HepG2 (cell line): Measurements from ENCODE around the gene EEFSEC. TPM values are rescaled to one million over a fixed set of nuclear protein-coding genes. Genes with fewer than 3 reads are reported as not detected.
A peak's percentile ranks its signal among the peaks of the same experiment; 100 is the strongest.

Source experiments
- ATAC-seq: fragments of 200-7000 bp; cut with Tn5 transposase; 3 replicates; pipeline ENCODE4 v1.9.1; 2020; ENCODE audit warnings: mild to moderate bottlenecking, moderate library complexity
- BruUV-seq: library from RNA; stranded (reverse); fragments of 400-500 nt; replicated peaks from 2 replicates; lab custom pipeline; 2021; lab: Mats Ljungman, UMichigan
- CTCF ChIA-PET: fragments of 300-600 bp; formaldehyde crosslinking; extraction: SDS; loops from one replicate; lab custom pipeline; 2021; ENCODE audit warnings: low total read pairs, inconsistent platforms, low intra/inter-chr PET ratio; lab: Yijun Ruan, JAX
- POLR2A ChIA-PET: fragments of 350-600 bp; sonication (Branson Sonifier 250); formaldehyde crosslinking; loops from one replicate; lab custom pipeline; 2020; ENCODE audit warnings: antibody characterized with exemption, inconsistent platforms; lab: Yijun Ruan, JAX
- DNase-seq: peaks from one replicate; pipeline ENCODE4 v3.0.0-alpha.2; 2015; ENCODE audit warnings: low spot score
- FAIRE-seq: peaks from 3 replicates; lab custom pipeline; 2011; peaks lifted over from hg19 to GRCh38; lab: Jason Lieb, UNC
- H2AFZ ChIP-seq: one replicate; pipeline ENCODE4 v1.6.1; 2011; ENCODE audit warnings: low read length, inconsistent platforms
- H3K27ac ChIP-seq: fragments of 300-600 bp; 3 replicates; pipeline ENCODE4 v1.8.0; 2011; ENCODE audit warnings: mixed run types, mild to moderate bottlenecking, mixed read lengths, low read length, inconsistent platforms; ENCODE audit not compliant: insufficient read depth; ENCODE audit errors: extremely low read length
- H3K27me3 ChIP-seq, 2 experiments: fragments of 200-600 bp in 1 of 2; 2 replicates in 1 of 2; 3 replicates in 1 of 2; pipeline versions ENCODE4 v1.6.0 to v1.8.0; 2011; ENCODE audit warnings: low read length in 2 of 2, mild to moderate bottlenecking in 2 of 2, moderate library complexity in 2 of 2, inconsistent platforms in 1 of 2; ENCODE audit not compliant: insufficient read depth in 2 of 2, control insufficient read depth in 1 of 2
- H3K36me3 ChIP-seq, 2 experiments: fragments of 200-600 bp in 1 of 2; replicated peaks in 1 of 2; 2 replicates in 1 of 2; 3 replicates in 1 of 2; pipeline versions ENCODE4 v1.5.1 to v1.8.0; 2011; ENCODE audit warnings: low read length in 2 of 2, inconsistent platforms in 1 of 2; ENCODE audit not compliant: insufficient read depth in 2 of 2, control insufficient read depth in 1 of 2
- H3K4me1 ChIP-seq: 2 replicates; pipeline ENCODE4 v1.5.1; 2012; ENCODE audit warnings: low read length, inconsistent platforms; ENCODE audit not compliant: insufficient read depth
- H3K4me2 ChIP-seq: 2 replicates; pipeline ENCODE4 v1.6.0; 2011; ENCODE audit warnings: low read depth, low read length, inconsistent platforms
- H3K4me3 ChIP-seq, 3 experiments: fragments of 200-600 bp in 1 of 3; sonication (generic), shearing (Covaris generic) in 1 of 3; replicated peaks in 1 of 3; 2 replicates each; pipeline ENCODE4 v1.5.1; 2011 to 2016; ENCODE audit warnings: low read length in 3 of 3, inconsistent platforms in 2 of 3, low read depth in 2 of 3, mild to moderate bottlenecking in 2 of 3, control low read depth in 1 of 3, mixed read lengths in 1 of 3; ENCODE audit not compliant: insufficient read depth in 1 of 3
- H3K79me2 ChIP-seq: one replicate; pipeline ENCODE4 v1.6.1; 2011; ENCODE audit warnings: low read length, inconsistent platforms; ENCODE audit not compliant: insufficient read depth
- H3K9ac ChIP-seq: 2 replicates; pipeline ENCODE4 v1.6.0; 2011; ENCODE audit warnings: mild to moderate bottlenecking, low read depth, low read length, inconsistent platforms; ENCODE audit not compliant: insufficient read depth
- H3K9me3 ChIP-seq: 2 replicates; pipeline ENCODE4 v1.5.1; 2012; ENCODE audit warnings: mild to moderate bottlenecking, low read length
- H4K20me1 ChIP-seq: 2 replicates; pipeline ENCODE4 v1.6.0; 2011; ENCODE audit warnings: inconsistent platforms, mild to moderate bottlenecking, low read length, moderate library complexity; ENCODE audit not compliant: insufficient read depth
- E2F2 ChIP-seq: sonication (generic); formaldehyde crosslinking; IDR thresholded peaks from 2 replicates; pipeline ENCODE4 v1.4.0; 2020; ENCODE audit warnings: missing genetic modification reagents, borderline replicate concordance
- HNF1B ChIP-seq: sonication (generic); formaldehyde crosslinking; IDR thresholded peaks from 2 replicates; pipeline ENCODE4 v1.5.1; 2020; ENCODE audit warnings: mild to moderate bottlenecking, moderate library complexity, missing genetic modification reagents
- ONECUT2 ChIP-seq: sonication (generic); formaldehyde crosslinking; IDR thresholded peaks from 2 replicates; pipeline ENCODE4 v1.4.0; 2020; ENCODE audit warnings: missing genetic modification reagents
- PHF21A ChIP-seq: sonication (generic); formaldehyde crosslinking; IDR thresholded peaks from 2 replicates; pipeline ENCODE4 v1.5.0; 2020; ENCODE audit warnings: mild to moderate bottlenecking, missing genetic modification reagents
- TBL1XR1 ChIP-seq: fragments of 150-350 bp; IDR thresholded peaks from 2 replicates; pipeline ENCODE4 v1.6.1; 2014; ENCODE audit warnings: borderline replicate concordance, low read length; ENCODE audit not compliant: partially characterized antibody
- ZBTB10 ChIP-seq: sonication (generic); formaldehyde crosslinking; IDR thresholded peaks from 2 replicates; pipeline ENCODE4 v1.4.0; 2020; ENCODE audit warnings: missing genetic modification reagents, borderline replicate concordance
- ZNF207 ChIP-seq: fragments of 450-650 bp; IDR thresholded peaks from 2 replicates; pipeline ENCODE4 v1.6.1; 2016; ENCODE audit warnings: antibody characterized with exemption, borderline replicate concordance
- ZNF225 ChIP-seq: sonication (generic); formaldehyde crosslinking; IDR thresholded peaks from 2 replicates; pipeline ENCODE4 v1.4.0; 2020; ENCODE audit warnings: mild to moderate bottlenecking, missing genetic modification reagents
- ZNF280B ChIP-seq: sonication (generic); formaldehyde crosslinking; IDR thresholded peaks from 2 replicates; pipeline ENCODE4 v1.5.0; 2020; ENCODE audit warnings: missing genetic modification reagents, mild to moderate bottlenecking, borderline replicate concordance
- ZNF335 ChIP-seq: sonication (generic); formaldehyde crosslinking; IDR thresholded peaks from 2 replicates; pipeline ENCODE4 v1.4.0; 2020; ENCODE audit warnings: missing genetic modification reagents
- WGBS: methylation state at CpG from one replicate; pipeline ENCODE4 v1.1.6; 2017; ENCODE audit warnings: low lambda C conversion rate; 5-methylcytosine and 5-hydroxymethylcytosine counted together
- in situ Hi-C: cut with HindIII; loops from 2 replicates; pipeline ENCODE4 v1.10.0; 2017; ENCODE audit warnings: low pct_unique_long_range_greater_than_20kb; ENCODE audit not compliant: extremely low pct_ligation_motif_present
- intact Hi-C: fragments of 100-400 bp; cut with micrococcal nuclease; formaldehyde crosslinking; loops from one replicate; pipeline ENCODE4 v1.10.0; 2022; ENCODE audit not compliant: unreplicated experiment
- polyA plus RNA-seq, 8 experiments: library from polyadenylated mRNA; depleted of rRNA in 3 of 8; stranded (reverse) in 7 of 8; unstranded in 1 of 8; fragments of >200 nt; fragmentation: Illumina TruSeq in 4 of 8; extraction: Trizol in 4 of 8; gene quantifications; 2 replicates each; pipeline versions ENCODE4 v1.2.1 to v1.2.3, GENCODE V29; 2011 to 2016; ENCODE audit warnings: low read depth in 4 of 8, missing spikeins in 1 of 8, mixed read lengths in 1 of 8; ENCODE audit not compliant: insufficient read depth in 1 of 8
- total RNA-seq, 5 experiments: library from RNA; depleted of rRNA; stranded (reverse); fragments of >200 nt; fragmentation: Illumina TruSeq; extraction: Trizol; gene quantifications; 2 replicates each; pipeline ENCODE4 v1.2.3, GENCODE V29; 2016; ENCODE audit warnings: low read depth in 1 of 5

The EEFSEC gene
- total and polyA plus RNA-seq, 2 of the 13 experiments (the other 11 are each of a cell fraction or from before 2014, with no cell fraction given): 6.4 to 24.2 TPM

GRCh38 chr3:128439226-128439625 lies 285.9 kb downstream of the EEFSEC start (continued):
- TF ChIP-seq HNF1B (CRISPR knock-in tag): no peak
- TF ChIP-seq E2F2: no peak
- no peak for TF ChIP-seq ONECUT2 (CRISPR knock-in tag)
- no peak for TF ChIP-seq ZNF225 (CRISPR knock-in tag)
- no peak for TF ChIP-seq ZNF335 (CRISPR knock-in tag)

GRCh38 chr3:128442070-128442469 lies 288.8 kb downstream of the EEFSEC start:
- DNase-seq: no peak
- Histone ChIP-seq H3K4me1 (no peaks in the 10 kb centered on the region), H3K27ac (no peak overlapping the region), H4K20me1 (no peaks in the 10 kb centered on the region), H3K27me3 (peaks cover 10 to 67% of the 10 kb centered on the region in 2 experiments), H2AFZ (no peak overlapping the region), H3K9ac (no peak overlapping the region), H3K4me2 (no peak overlapping the region), H3K9me3 (no peaks in the 10 kb centered on the region), H3K36me3 (no peaks in the 10 kb centered on the region), H3K79me2 (no peaks in the 10 kb centered on the region), H3K4me3 (no peak overlapping the region)
- intact Hi-C loops (no loop called here), in situ Hi-C loops (no loop called here)
- CTCF ChIA-PET: no interaction called here
- WGBS: no CpG with 5 or more reads among the region's 7 CpGs
- POLR2A ChIA-PET: no interaction called here
- ATAC-seq: peak; percentile 23; the same call in 2 of the 3 replicates
- TF ChIP-seq TBL1XR1: no peak
- no peak for TF ChIP-seq ZNF280B
- TF ChIP-seq ZNF207: no peak
- no peak for TF ChIP-seq PHF21A (CRISPR knock-in tag)
- TF ChIP-seq ZBTB10 (CRISPR knock-in tag): no peak
- BruUV-seq: no TSS peak
- no peak for FAIRE-seq
